NCI-H128 (cell line): ENCODE data around the gene PROSER3.
"Not testable (repeated sequence)": the region's sequence is repeated elsewhere in the genome, so short reads cannot be mapped to it uniquely, and the experiment has no call there.

Experiments
- DNase-seq: peaks from one replicate; lab custom pipeline; 2025; ENCODE audit not compliant: unreplicated experiment; lab: John Stamatoyannopoulos, UW

PROSER3 gene

GRCh38 chr19:35722461-35722860 lies 35.5 kb upstream of the PROSER3 start:
- DNase-seq, result no peak

DNA sequence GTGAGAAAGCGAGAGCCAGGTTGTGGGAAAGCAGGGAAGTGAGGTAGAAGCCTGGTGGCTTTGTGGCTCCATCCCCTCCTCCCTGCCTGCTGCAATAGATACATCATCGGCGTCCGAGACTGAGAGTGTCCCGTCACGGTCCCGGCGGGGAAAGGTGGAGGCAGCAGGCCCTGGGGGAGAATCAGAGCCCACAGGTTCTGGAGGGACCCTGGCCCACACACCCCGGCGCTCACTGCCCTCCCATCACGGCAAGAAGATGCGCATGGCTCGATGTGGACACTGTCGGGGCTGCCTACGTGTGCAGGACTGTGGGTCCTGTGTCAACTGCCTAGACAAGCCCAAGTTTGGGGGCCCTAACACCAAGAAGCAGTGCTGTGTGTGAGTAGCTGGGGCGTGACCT lies 35.1 kb upstream of the PROSER3 start:
- no peak for DNase-seq

DNA sequence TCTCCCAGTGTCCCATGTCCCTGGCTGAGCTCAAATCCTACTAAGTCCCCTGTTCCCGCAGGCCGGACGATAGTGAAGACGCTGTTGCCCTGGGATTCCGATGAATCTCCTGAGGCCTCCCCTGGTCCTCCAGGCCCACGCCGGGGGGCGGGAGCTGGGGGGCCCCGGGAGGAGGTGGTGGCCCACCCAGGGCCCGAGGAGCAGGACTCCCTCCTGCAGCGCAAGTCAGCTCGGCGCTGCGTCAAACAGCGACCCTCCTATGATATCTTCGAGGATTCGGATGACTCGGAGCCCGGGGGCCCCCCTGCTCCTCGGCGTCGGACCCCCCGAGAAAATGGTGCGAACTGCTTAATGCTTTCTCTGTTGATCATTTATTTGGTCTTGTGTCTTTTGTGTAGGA lies 34.3 kb upstream of the PROSER3 start:
- no peak for DNase-seq

DNA sequence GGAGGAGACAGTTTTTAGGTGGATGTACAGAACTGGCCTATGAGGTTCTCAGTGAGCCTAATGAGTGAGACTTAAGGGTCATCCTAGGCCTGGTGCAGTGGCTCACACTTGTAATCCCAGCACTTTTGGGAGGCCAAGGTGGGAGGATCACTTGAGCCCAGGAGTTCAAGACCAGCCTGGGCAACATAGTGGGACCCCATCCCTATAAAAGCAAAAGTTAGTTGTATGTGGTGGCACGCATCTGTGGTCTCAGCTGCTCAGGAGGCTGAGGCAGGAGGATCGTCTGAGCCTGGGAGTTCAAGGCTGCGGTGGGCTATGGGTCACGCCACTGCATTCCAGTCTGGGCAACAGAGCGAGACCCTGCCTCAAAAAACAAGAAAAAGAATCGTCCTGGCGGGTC lies 33.8 kb upstream of the PROSER3 start:
- not testable (repeated sequence) for DNase-seq

- no peak for DNase-seq
Measured at GRCh38 chr19:35724560-35724959, 33.4 kb upstream of the PROSER3 start.

- DNase-seq, result no peak
Measured at GRCh38 chr19:35725216-35725861, 32.6 kb upstream of the PROSER3 start.

GRCh38 chr19:35727053-35727955 lies 30.7 kb upstream of the PROSER3 start:
- DNase-seq, result no peak

- DNase-seq, result no peak
Measured at GRCh38 chr19:35727956-35728706, 29.8 kb upstream of the PROSER3 start.

DNA sequence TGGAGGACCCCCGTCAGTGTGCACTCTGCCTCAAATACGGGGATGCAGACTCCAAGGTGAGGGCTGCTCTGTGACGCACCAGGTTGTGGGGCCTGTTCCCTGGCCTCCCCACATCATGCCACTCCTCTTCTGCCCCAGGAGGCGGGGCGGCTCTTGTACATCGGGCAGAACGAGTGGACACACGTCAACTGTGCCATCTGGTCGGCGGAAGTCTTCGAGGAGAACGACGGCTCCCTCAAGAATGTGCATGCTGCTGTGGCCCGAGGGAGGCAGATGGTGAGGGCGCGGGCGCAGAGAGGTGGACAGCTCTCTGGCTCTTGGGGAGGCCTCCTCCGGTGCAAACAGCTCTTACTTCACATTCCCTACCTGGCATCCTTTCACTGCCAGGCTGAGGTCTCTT lies 29.0 kb upstream of the PROSER3 start:
- no peak for DNase-seq

GRCh38 chr19:35729763-35730162 lies 28.2 kb upstream of the PROSER3 start:
- no peak for DNase-seq

DNA sequence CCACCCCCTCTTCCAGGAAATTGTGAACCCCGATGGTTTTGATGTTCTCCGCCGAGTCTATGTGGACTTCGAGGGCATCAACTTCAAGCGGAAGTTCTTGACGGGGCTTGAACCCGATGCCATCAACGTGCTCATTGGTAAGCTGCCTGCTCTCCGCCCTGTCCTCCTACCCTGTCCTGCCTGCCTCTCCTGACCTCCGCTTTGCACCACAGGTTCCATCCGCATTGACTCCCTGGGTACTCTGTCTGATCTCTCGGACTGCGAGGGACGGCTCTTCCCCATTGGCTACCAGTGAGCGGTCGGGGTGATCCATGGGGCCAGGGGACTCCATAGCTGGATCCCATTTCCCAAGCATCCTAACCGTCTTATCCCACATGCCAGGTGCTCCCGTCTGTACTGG lies 27.6 kb upstream of the PROSER3 start:
- DNase-seq, result no peak

GRCh38 chr19:35731353-35731752 lies 26.6 kb upstream of the PROSER3 start:
- DNase-seq, result no peak

GRCh38 chr19:35731779-35732405 lies 26.1 kb upstream of the PROSER3 start:
- no peak for DNase-seq

GRCh38 chr19:35732540-35733179 lies 25.3 kb upstream of the PROSER3 start:
- no peak for DNase-seq

DNA sequence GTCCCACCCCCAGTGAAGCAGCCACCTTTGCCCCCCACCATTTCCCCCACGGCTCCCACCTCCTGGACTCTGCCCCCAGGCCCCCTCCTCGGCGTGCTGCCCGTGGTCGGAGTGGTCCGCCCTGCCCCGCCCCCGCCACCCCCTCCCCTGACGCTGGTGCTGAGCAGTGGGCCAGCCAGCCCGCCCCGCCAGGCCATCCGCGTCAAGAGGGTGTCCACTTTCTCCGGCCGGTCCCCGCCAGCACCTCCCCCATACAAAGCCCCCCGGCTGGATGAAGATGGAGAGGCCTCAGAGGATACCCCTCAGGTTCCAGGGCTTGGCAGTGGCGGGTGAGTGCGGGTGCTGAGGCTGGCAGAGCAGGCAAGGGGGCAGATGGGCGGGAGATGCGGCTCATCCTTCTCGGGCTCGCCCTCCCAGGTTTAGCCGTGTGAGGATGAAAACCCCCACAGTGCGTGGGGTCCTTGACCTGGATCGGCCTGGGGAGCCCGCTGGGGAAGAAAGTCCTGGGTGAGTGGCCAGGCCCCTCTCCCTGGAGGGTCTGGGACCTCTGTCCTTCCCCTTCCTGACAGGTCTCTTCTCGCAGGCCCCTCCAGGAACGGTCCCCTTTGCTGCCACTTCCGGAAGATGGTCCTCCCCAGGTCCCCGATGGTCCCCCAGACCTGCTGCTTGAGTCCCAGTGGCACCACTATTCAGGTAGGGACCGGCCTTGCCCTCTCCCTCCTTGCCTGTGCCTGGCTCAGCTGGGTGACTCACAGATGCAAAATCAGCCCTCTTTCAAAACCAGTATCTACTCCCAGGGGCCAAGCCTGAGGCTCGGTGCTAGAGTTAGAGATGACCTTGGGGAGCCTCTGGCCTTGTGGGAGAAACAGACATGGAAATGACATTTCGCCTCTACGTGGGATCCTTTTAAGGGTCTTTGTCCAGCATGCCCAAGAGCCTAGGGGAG lies 24.5 kb upstream of the PROSER3 start:
- no peak for DNase-seq

- DNase-seq, result no peak
Measured at GRCh38 chr19:35734273-35734672, 23.7 kb upstream of the PROSER3 start.

- no peak for DNase-seq
Measured at GRCh38 chr19:35734889-35735288, 23.1 kb upstream of the PROSER3 start.

DNA sequence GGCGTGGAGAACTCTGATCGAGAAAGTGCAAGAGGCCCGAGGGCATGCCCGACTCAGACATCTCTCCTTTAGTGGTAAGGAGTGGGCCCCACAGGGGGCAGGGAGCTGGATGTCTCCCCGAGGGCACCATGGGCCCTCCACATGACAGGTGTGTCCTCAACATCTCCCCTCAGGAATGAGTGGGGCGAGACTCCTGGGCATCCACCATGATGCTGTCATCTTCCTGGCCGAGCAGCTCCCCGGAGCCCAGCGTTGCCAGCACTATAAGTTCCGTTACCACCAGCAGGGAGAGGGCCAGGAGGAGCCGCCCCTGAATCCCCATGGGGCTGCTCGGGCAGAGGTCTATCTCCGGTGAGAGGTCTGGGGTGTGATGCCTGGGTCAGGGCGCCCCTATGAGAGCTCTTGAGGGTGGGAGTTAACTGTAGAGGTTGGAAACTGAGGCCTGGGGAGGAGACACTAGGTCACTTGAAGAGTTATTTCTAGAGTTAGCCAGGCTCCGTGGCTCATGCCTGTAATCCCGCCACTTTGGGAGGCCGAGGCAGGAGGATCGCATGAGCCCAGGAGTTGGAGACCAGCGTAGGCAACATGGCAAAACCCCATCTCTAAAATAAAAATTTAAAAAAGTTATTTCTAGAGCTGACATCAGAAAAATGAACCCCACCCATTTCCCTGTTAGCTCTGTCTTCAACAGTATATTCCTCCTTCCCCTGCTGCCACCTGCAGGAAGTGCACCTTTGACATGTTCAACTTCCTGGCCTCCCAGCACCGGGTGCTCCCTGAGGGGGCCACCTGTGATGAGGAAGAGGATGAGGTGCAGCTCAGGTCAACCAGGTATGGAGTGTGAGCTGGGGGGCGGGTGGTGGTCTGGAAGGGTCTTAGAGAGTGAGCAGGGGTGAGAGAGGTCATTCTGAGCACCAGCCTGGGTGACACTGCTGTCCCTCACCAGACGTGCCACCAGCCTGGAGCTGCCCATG lies 20.8 kb upstream of the PROSER3 start:
- DNase-seq, result no peak
